DOHH2 (cell line): ENCODE data around the gene PPP1R15B.

Experiments
- H3F3A ChIP-seq: fragments of 200-600 bp; sonication (generic), shearing (Covaris generic); 2 replicates; pipeline ENCODE4 v1.6.0; 2016; ENCODE audit warnings: antibody characterized with exemption, mild to moderate bottlenecking; ENCODE audit not compliant: control insufficient read depth, insufficient read depth
- H3K27ac ChIP-seq: fragments of 200-600 bp; sonication (generic); 2 replicates; pipeline ENCODE4 v1.5.1; 2014; ENCODE audit warnings: low read depth, mild to moderate bottlenecking, low read length, moderate library complexity
- H3K27me3 ChIP-seq: fragments of 200-600 bp; sonication (generic); 2 replicates; pipeline ENCODE4 v1.6.1; 2014; ENCODE audit warnings: mild to moderate bottlenecking, low read length, mixed read lengths; ENCODE audit not compliant: control insufficient read depth
- H3K36me3 ChIP-seq: fragments of 200-600 bp; sonication (generic); 2 replicates; pipeline ENCODE4 v1.6.1; 2014; ENCODE audit warnings: mild to moderate bottlenecking, low read length, moderate library complexity, mixed read lengths; ENCODE audit not compliant: control insufficient read depth
- H3K4me1 ChIP-seq: fragments of 200-600 bp; sonication (generic); 2 replicates; pipeline ENCODE4 v1.6.1; 2014; ENCODE audit warnings: mild to moderate bottlenecking, low read length, mixed read lengths; ENCODE audit not compliant: control insufficient read depth
- H3K4me2 ChIP-seq: fragments of 200-600 bp; sonication (generic); 2 replicates; pipeline ENCODE4 v1.6.0; 2014; ENCODE audit warnings: mild to moderate bottlenecking, low read length, moderate library complexity
- H3K4me3 ChIP-seq: fragments of 200-600 bp; sonication (generic); 2 replicates; pipeline ENCODE4 v1.5.1; 2014; ENCODE audit warnings: mild to moderate bottlenecking, low read length, mixed read lengths
- H3K79me2 ChIP-seq: fragments of 200-600 bp; sonication (generic); 2 replicates; pipeline ENCODE4 v1.6.1; 2014; ENCODE audit warnings: mild to moderate bottlenecking, low read length, mixed read lengths; ENCODE audit not compliant: control insufficient read depth
- H3K9me2 ChIP-seq: fragments of 200-600 bp; sonication (generic); replicated peaks from 2 replicates; pipeline ENCODE4 v1.6.1; 2014; ENCODE audit warnings: mild to moderate bottlenecking, low read length, mixed read lengths; ENCODE audit not compliant: control insufficient read depth
- H3K9me3 ChIP-seq: fragments of 200-600 bp; sonication (generic); 2 replicates; pipeline ENCODE4 v1.6.1; 2014; ENCODE audit warnings: antibody characterized with exemption, low read length, mixed read lengths; ENCODE audit not compliant: control insufficient read depth, insufficient read depth
- H4K20me1 ChIP-seq: fragments of 200-600 bp; sonication (generic); 2 replicates; pipeline ENCODE4 v1.6.0; 2014; ENCODE audit warnings: low read depth, mild to moderate bottlenecking, antibody characterized with exemption, low read length, moderate library complexity; ENCODE audit not compliant: control insufficient read depth, insufficient read depth
- CTCF ChIP-seq: fragments of 200-600 bp; sonication (generic); IDR thresholded peaks from one replicate; pipeline ENCODE4 v1.5.1; 2014; ENCODE audit warnings: antibody characterized with exemption, mild to moderate bottlenecking, low read depth, low read length; ENCODE audit not compliant: poor library complexity, severe bottlenecking
- EZH2phosphoT487 ChIP-seq: fragments of 200-600 bp; sonication (generic); IDR thresholded peaks from 2 replicates; pipeline ENCODE4 v1.6.1; 2017; ENCODE audit warnings: borderline replicate concordance, mild to moderate bottlenecking, antibody characterized with exemption, low read length, moderate library complexity, mixed read lengths

Gene PPP1R15B

GRCh38 chr1:204376919-204377799 is 34.5 kb downstream of the PPP1R15B start:
- H4K20me1 ChIP-seq, result no peaks in the 10 kb centered on the region
- TF ChIP-seq EZH2phosphoT487, result no peak
- TF ChIP-seq CTCF, result no peak
- peaks cover 85% of the 10 kb centered on the region for H3K27me3 ChIP-seq
- H3K36me3 ChIP-seq, result no peaks in the 10 kb centered on the region
- H3F3A ChIP-seq, result no peaks in the 10 kb centered on the region
- peaks cover 8% of the 10 kb centered on the region for H3K4me1 ChIP-seq
- H3K9me3 ChIP-seq, result no peaks in the 10 kb centered on the region
- H3K79me2 ChIP-seq, result no peaks in the 10 kb centered on the region
- H3K27ac ChIP-seq, result no peak overlapping the region
- H3K4me2 ChIP-seq, result no peak overlapping the region
- no peak overlapping the region for H3K4me3 ChIP-seq
- H3K9me2 ChIP-seq, result no peaks in the 10 kb centered on the region

- no peaks in the 10 kb centered on the region for H3K36me3 ChIP-seq
- TF ChIP-seq EZH2phosphoT487 (no peak), CTCF (no peak)
- H3F3A ChIP-seq, result no peaks in the 10 kb centered on the region
- H3K4me3 ChIP-seq, result no peak overlapping the region
- H3K27me3 ChIP-seq, result peaks cover 85% of the 10 kb centered on the region
- H3K27ac ChIP-seq, result no peak overlapping the region
- H3K79me2 ChIP-seq, result no peaks in the 10 kb centered on the region
- H4K20me1 ChIP-seq, result no peaks in the 10 kb centered on the region
- peaks cover 7% of the 10 kb centered on the region for H3K4me1 ChIP-seq
- no peak overlapping the region for H3K4me2 ChIP-seq
- H3K9me2 ChIP-seq, result no peaks in the 10 kb centered on the region
- no peaks in the 10 kb centered on the region for H3K9me3 ChIP-seq
Observed at GRCh38 chr1:204376465-204376864, 35.2 kb downstream of the PPP1R15B start.

- no peak overlapping the region for H3K4me2 ChIP-seq
- peaks cover 7% of the 10 kb centered on the region for H3K4me1 ChIP-seq
- no peaks in the 10 kb centered on the region for H3K9me3 ChIP-seq
- H3K27ac ChIP-seq, result no peak overlapping the region
- no peak overlapping the region for H3K4me3 ChIP-seq
- H3K9me2 ChIP-seq, result no peaks in the 10 kb centered on the region
- H3K27me3 ChIP-seq, result peaks cover 71% of the 10 kb centered on the region
- TF ChIP-seq CTCF (no peak), EZH2phosphoT487 (no peak)
- H3K36me3 ChIP-seq, result no peaks in the 10 kb centered on the region
- H3F3A ChIP-seq, result no peaks in the 10 kb centered on the region
- H4K20me1 ChIP-seq, result no peaks in the 10 kb centered on the region
- H3K79me2 ChIP-seq, result no peaks in the 10 kb centered on the region
Observed at GRCh38 chr1:204373911-204374310, 37.7 kb downstream of the PPP1R15B start.
